ENCODE data around the gene TTC9B. TPM values are rescaled to one million over a fixed set of nuclear protein-coding genes. Genes with fewer than 3 reads are reported as not detected.

The TTC9B gene
- total and polyA plus RNA-seq, 2 of the 4 experiments (the other 2 are of a cell fraction): not detected

DNA sequence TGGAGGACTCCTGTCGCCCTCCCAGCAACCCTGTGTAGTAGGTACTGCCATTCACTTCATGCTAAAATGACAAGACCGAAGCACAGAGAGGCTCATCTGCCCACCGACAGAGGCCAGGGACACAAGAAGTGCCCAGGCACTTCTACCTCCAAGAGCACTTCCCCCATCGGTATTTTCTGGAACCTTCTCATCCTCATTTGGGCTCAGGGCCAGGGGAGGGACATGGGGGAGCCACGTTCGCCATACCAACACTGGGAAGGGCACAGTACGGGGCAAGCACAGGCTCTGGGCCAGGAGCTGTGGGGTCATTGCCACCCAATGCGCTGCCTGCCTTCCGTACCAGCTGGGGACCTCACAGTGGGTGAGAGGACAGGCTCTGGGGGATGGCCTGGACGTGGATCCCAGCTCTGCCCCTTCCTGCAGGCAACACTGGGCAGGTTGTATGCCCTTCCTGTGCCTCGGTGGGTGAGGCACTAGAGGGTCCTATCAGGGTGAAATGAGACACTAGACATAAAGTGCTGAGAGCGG, 29.6 kb upstream of the TTC9B start:
- in situ Hi-C loops (cut with MboI; ENCODE audit: low sequenced_read_pairs): no loop called here
- TF ChIP-seq RFX5 (IDR thresholded peaks at IDR 0.05; ENCODE audit: low read depth, low read length) (no peak), MXI1 (IDR thresholded peaks at IDR 0.05; ENCODE audit: borderline replicate concordance, low read depth, low read length) (no peak), MAFK (IDR thresholded peaks at IDR 0.05; ENCODE audit: low read depth, low read length) (no peak), FOS (IDR thresholded peaks at IDR 0.05; ENCODE audit: low read depth, low read length) (no peak), BHLHE40 (IDR thresholded peaks at IDR 0.05; ENCODE audit: low read depth, low read length) (no peak), NFE2L2 (IDR thresholded peaks at IDR 0.05; ENCODE audit: low read depth, low read length) (no peak), POLR2A (IDR thresholded peaks at IDR 0.05; ENCODE audit: low read depth, low read length) (no peak), SMC3 (IDR thresholded peaks at IDR 0.05; ENCODE audit: low read depth, low read length) (no peak), CHD1 (IDR thresholded peaks at IDR 0.05; ENCODE audit: low read depth, low read length) (no peak)
- TF ChIP-seq, protein P1, sequence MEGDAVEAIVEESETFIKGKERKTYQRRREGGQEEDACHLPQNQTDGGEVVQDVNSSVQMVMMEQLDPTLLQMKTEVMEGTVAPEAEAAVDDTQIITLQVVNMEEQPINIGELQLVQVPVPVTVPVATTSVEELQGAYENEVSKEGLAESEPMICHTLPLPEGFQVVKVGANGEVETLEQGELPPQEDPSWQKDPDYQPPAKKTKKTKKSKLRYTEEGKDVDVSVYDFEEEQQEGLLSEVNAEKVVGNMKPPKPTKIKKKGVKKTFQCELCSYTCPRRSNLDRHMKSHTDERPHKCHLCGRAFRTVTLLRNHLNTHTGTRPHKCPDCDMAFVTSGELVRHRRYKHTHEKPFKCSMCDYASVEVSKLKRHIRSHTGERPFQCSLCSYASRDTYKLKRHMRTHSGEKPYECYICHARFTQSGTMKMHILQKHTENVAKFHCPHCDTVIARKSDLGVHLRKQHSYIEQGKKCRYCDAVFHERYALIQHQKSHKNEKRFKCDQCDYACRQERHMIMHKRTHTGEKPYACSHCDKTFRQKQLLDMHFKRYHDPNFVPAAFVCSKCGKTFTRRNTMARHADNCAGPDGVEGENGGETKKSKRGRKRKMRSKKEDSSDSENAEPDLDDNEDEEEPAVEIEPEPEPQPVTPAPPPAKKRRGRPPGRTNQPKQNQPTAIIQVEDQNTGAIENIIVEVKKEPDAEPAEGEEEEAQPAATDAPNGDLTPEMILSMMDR (conservative IDR thresholded peaks at IDR 0.05; ENCODE audit: low read depth, low read length): no peak
- TF ChIP-seq, protein P2, sequence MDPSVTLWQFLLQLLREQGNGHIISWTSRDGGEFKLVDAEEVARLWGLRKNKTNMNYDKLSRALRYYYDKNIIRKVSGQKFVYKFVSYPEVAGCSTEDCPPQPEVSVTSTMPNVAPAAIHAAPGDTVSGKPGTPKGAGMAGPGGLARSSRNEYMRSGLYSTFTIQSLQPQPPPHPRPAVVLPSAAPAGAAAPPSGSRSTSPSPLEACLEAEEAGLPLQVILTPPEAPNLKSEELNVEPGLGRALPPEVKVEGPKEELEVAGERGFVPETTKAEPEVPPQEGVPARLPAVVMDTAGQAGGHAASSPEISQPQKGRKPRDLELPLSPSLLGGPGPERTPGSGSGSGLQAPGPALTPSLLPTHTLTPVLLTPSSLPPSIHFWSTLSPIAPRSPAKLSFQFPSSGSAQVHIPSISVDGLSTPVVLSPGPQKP (IDR thresholded peaks at IDR 0.05; ENCODE audit: borderline replicate concordance, low read depth, low read length): no peak
- no peak overlapping the region for H4K5ac ChIP-seq (ENCODE audit: low read depth, low read length)
- ATAC-seq (ENCODE audit: low read depth): no peak
- H3K14ac ChIP-seq (replicated peaks; ENCODE audit: low read depth, low read length): no peak overlapping the region
- H2BK5ac ChIP-seq (ENCODE audit: low read depth, low read length, poor library complexity, severe bottlenecking): no peak overlapping the region
- H3K9me3 ChIP-seq (ENCODE audit: control insufficient read depth, insufficient read depth, low read length): no peaks in the 10 kb centered on the region
- H3K9me1 ChIP-seq (ENCODE audit: insufficient read depth, low read length): peaks cover 17% of the 10 kb centered on the region
- CTCF ChIA-PET: no interaction called here
- H4K20me1 ChIP-seq (ENCODE audit: insufficient read depth, low read length): peaks cover 27% of the 10 kb centered on the region
- H4K8ac ChIP-seq (ENCODE audit: low read depth in 2 of 2, low read length in 2 of 2): no peak overlapping the region
- H3K27ac ChIP-seq (ENCODE audit: insufficient read depth, low read length): no peak overlapping the region
- H3K9ac ChIP-seq (ENCODE audit: low read depth, low read length): no peak overlapping the region
- H3K4me2 ChIP-seq (ENCODE audit: low read depth, low read length): no peak overlapping the region
- intact Hi-C loops (cut with micrococcal nuclease): no loop called here
- H3K56ac ChIP-seq (ENCODE audit: extremely low read depth, insufficient read depth, low read length): no peak overlapping the region
- no peak overlapping the region for H2AK5ac ChIP-seq (ENCODE audit: low read depth, low read length)
- H3K4me1 ChIP-seq (ENCODE audit: control insufficient read depth, insufficient read depth, low read length): no peaks in the 10 kb centered on the region
- 96% methylated on average over 5 of the region's 12 CpGs; no CpG with 5 or more reads in 1 of the 2 experiments for WGBS, 2 experiments (ENCODE audit: extremely low coverage in 2 of 2, insufficient read length in 1 of 2)
- H3K79me1 ChIP-seq (ENCODE audit: low read depth in 1 of 2, low read length in 2 of 2): peaks cover 32 to 75% of the 10 kb centered on the region in 2 experiments
- H3K27me3 ChIP-seq (ENCODE audit: control insufficient read depth, insufficient read depth, low read length): no peaks in the 10 kb centered on the region
- dilution Hi-C loops (cut with HindIII; ENCODE audit: low sequenced_read_pairs, unreplicated experiment): no loop called here
- no peak overlapping the region for H2BK15ac ChIP-seq (ENCODE audit: low read depth, low read length)
- no peak for DNase-seq
- H3K4ac ChIP-seq (ENCODE audit: low read depth, low read length): no peak overlapping the region
- H3K36me3 ChIP-seq (ENCODE audit: control insufficient read depth, insufficient read depth, low read length): peaks cover 14% of the 10 kb centered on the region
- no peak overlapping the region for H2BK120ac ChIP-seq (ENCODE audit: low read depth, low read length)
- H4K91ac ChIP-seq (ENCODE audit: insufficient read depth, low read depth, low read length): no peak overlapping the region
- no peak overlapping the region for H2AK9ac ChIP-seq (replicated peaks; ENCODE audit: low read depth, low read length, poor library complexity)
- no peak overlapping the region for H2BK20ac ChIP-seq (ENCODE audit: low read depth, low read length)
- no TSS peak for BruUV-seq (replicated peaks)
- H3K23ac ChIP-seq (ENCODE audit: low read depth, low read length): no peak overlapping the region
- no peak overlapping the region for H3K4me3 ChIP-seq (ENCODE audit: insufficient read depth, low read depth, low read length)
- no peak overlapping the region for H2AFZ ChIP-seq (replicated peaks; ENCODE audit: low read length, poor library complexity)
- POLR2A ChIA-PET (ENCODE audit: unreplicated experiment): no interaction called here
- no peak overlapping the region for H3K18ac ChIP-seq (ENCODE audit: low read depth, low read length)
